Measurements from ENCODE around the gene SERPINB2.

GRCh38 chr18:63872586-63872985, 14.9 kb upstream of the SERPINB2 start:
- TF ChIP-seq, protein P1, sequence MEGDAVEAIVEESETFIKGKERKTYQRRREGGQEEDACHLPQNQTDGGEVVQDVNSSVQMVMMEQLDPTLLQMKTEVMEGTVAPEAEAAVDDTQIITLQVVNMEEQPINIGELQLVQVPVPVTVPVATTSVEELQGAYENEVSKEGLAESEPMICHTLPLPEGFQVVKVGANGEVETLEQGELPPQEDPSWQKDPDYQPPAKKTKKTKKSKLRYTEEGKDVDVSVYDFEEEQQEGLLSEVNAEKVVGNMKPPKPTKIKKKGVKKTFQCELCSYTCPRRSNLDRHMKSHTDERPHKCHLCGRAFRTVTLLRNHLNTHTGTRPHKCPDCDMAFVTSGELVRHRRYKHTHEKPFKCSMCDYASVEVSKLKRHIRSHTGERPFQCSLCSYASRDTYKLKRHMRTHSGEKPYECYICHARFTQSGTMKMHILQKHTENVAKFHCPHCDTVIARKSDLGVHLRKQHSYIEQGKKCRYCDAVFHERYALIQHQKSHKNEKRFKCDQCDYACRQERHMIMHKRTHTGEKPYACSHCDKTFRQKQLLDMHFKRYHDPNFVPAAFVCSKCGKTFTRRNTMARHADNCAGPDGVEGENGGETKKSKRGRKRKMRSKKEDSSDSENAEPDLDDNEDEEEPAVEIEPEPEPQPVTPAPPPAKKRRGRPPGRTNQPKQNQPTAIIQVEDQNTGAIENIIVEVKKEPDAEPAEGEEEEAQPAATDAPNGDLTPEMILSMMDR (IDR thresholded peaks at IDR 0.05; ENCODE audit: low read length): no peak
- TF ChIP-seq EZH2 (IDR thresholded peaks at IDR 0.05; ENCODE audit: borderline replicate concordance, low read length): no peak
